H9 (cell line): ENCODE measurements around the gene CADM1. TPM values are rescaled to one million over a fixed set of nuclear protein-coding genes. Genes with fewer than 3 reads are reported as not detected.
A peak's percentile ranks its signal among the peaks of the same experiment; 100 is the strongest.

Experiments
- DNase-seq: peaks from one replicate; pipeline ENCODE4 v3.0.0-alpha.2; 2017
- H2AFZ ChIP-seq: one replicate; pipeline ENCODE4 v1.6.1; 2013; ENCODE audit warnings: mild to moderate bottlenecking, low read length, control low read depth, moderate library complexity
- H2AK5ac ChIP-seq: 2 replicates; pipeline ENCODE4 v1.6.1; 2013; ENCODE audit warnings: low read length, control low read depth, mixed read lengths; ENCODE audit not compliant: insufficient read length
- H2BK120ac ChIP-seq: one replicate; pipeline ENCODE4 v1.6.1; 2013; ENCODE audit warnings: low read depth, mild to moderate bottlenecking, low read length, control low read depth, inconsistent platforms; ENCODE audit not compliant: poor library complexity, severe bottlenecking
- H2BK12ac ChIP-seq: 2 replicates; pipeline ENCODE4 v1.6.1; 2013; ENCODE audit warnings: low read length, control low read depth, mixed read lengths, low read depth; ENCODE audit not compliant: insufficient read length
- H2BK15ac ChIP-seq: 2 replicates; pipeline ENCODE4 v1.6.1; 2013; ENCODE audit warnings: low read depth, low read length, control low read depth
- H2BK20ac ChIP-seq: one replicate; pipeline ENCODE4 v1.6.1; 2013; ENCODE audit warnings: low read depth, mild to moderate bottlenecking, low read length, control low read depth, inconsistent platforms; ENCODE audit not compliant: poor library complexity, severe bottlenecking
- H2BK5ac ChIP-seq: 2 replicates; pipeline ENCODE4 v1.6.1; 2013; ENCODE audit warnings: low read length, control low read depth, mixed read lengths; ENCODE audit not compliant: insufficient read length
- H3K14ac ChIP-seq: 2 replicates; pipeline ENCODE4 v1.6.1; 2013; ENCODE audit warnings: low read length, control low read depth; ENCODE audit not compliant: insufficient read depth
- H3K18ac ChIP-seq: 2 replicates; pipeline ENCODE4 v1.6.1; 2013; ENCODE audit warnings: low read depth, mild to moderate bottlenecking, mixed read lengths, low read length, control low read depth; ENCODE audit not compliant: insufficient read length
- H3K23ac ChIP-seq: 2 replicates; pipeline ENCODE4 v1.6.1; 2013; ENCODE audit warnings: low read length, control low read depth, mixed read lengths, low read depth; ENCODE audit not compliant: insufficient read length
- H3K23me2 ChIP-seq: 2 replicates; pipeline ENCODE4 v1.6.1; 2013; ENCODE audit warnings: low read depth, mild to moderate bottlenecking, mixed read lengths, low read length, control low read depth; ENCODE audit not compliant: insufficient read length, poor library complexity, severe bottlenecking
- H3K27ac ChIP-seq: 2 replicates; pipeline ENCODE4 v1.5.1; 2013; ENCODE audit warnings: low read length, control low read depth, mixed read lengths, low read depth; ENCODE audit not compliant: insufficient read length
- H3K27me3 ChIP-seq: 2 replicates; pipeline ENCODE4 v1.6.1; 2013; ENCODE audit warnings: low read length, control low read depth, inconsistent platforms; ENCODE audit not compliant: insufficient read depth
- H3K4ac ChIP-seq: 2 replicates; pipeline ENCODE4 v1.6.1; 2013; ENCODE audit warnings: low read depth, mild to moderate bottlenecking, control low read depth, inconsistent platforms, low read length, moderate library complexity
- H3K4me1 ChIP-seq: 2 replicates; pipeline ENCODE4 v1.6.1; 2013; ENCODE audit warnings: low read length, control low read depth, inconsistent platforms; ENCODE audit not compliant: insufficient read depth
- H3K4me2 ChIP-seq: 2 replicates; pipeline ENCODE4 v1.6.1; 2013; ENCODE audit warnings: low read length, control low read depth, mixed read lengths; ENCODE audit not compliant: insufficient read length, insufficient read depth
- H3K56ac ChIP-seq: 2 replicates; pipeline ENCODE4 v1.6.1; 2013; ENCODE audit warnings: low read depth, mild to moderate bottlenecking, mixed read lengths, low read length, control low read depth; ENCODE audit not compliant: insufficient read length
- H3K79me1 ChIP-seq: 2 replicates; pipeline ENCODE4 v1.6.1; 2013; ENCODE audit warnings: low read depth, mild to moderate bottlenecking, moderate library complexity, low read length, control low read depth, inconsistent platforms; ENCODE audit not compliant: insufficient read depth, poor library complexity, severe bottlenecking
- H3K79me2 ChIP-seq: 2 replicates; pipeline ENCODE4 v1.6.1; 2013; ENCODE audit warnings: low read length, control low read depth, inconsistent platforms; ENCODE audit not compliant: insufficient read depth
- H3K9ac ChIP-seq: 2 replicates; pipeline ENCODE4 v1.6.1; 2013; ENCODE audit warnings: low read length, control low read depth, mixed read lengths; ENCODE audit not compliant: insufficient read length; ENCODE audit errors: extremely low read depth
- H3K9me3 ChIP-seq: one replicate; pipeline ENCODE4 v1.6.1; 2013; ENCODE audit warnings: low read depth, low read length, inconsistent platforms; ENCODE audit not compliant: control insufficient read depth
- H3T11ph ChIP-seq: one replicate; pipeline ENCODE4 v1.6.1; 2013; ENCODE audit warnings: mild to moderate bottlenecking, low read length, control low read depth, inconsistent platforms
- H4K20me1 ChIP-seq: one replicate; pipeline ENCODE4 v1.6.1; 2013; ENCODE audit not compliant: control insufficient read depth, insufficient read length, insufficient read depth
- H4K5ac ChIP-seq: 2 replicates; pipeline ENCODE4 v1.6.1; 2013; ENCODE audit warnings: low read depth, mild to moderate bottlenecking, mixed read lengths, low read length, control low read depth; ENCODE audit not compliant: insufficient read length
- H4K8ac ChIP-seq: replicated peaks from 2 replicates; pipeline ENCODE4 v1.6.1; 2013; ENCODE audit warnings: low read length, control low read depth, mixed read lengths, low read depth; ENCODE audit not compliant: insufficient read length
- H4K91ac ChIP-seq: 2 replicates; pipeline ENCODE4 v1.6.1; 2013; ENCODE audit warnings: low read depth, mild to moderate bottlenecking, moderate library complexity, mixed read lengths, low read length, control low read depth; ENCODE audit not compliant: insufficient read length
- H3K27ac Mint-ChIP-seq, 3 experiments: 2 replicates in 2 of 3; 3 replicates in 1 of 3; pipeline ENCODE4 v1.8.0; 2020 to 2021; ENCODE audit warnings: mixed read lengths in 3 of 3, mild to moderate bottlenecking in 1 of 3, moderate library complexity in 1 of 3
- H3K27me3 Mint-ChIP-seq: 2 replicates; pipeline ENCODE4 v1.8.0; 2021; ENCODE audit warnings: low read depth, mild to moderate bottlenecking, moderate library complexity, mixed read lengths
- H3K36me3 Mint-ChIP-seq, 3 experiments: 2 replicates in 2 of 3; 3 replicates in 1 of 3; pipeline ENCODE4 v1.8.0; 2020 to 2021; ENCODE audit warnings: low read depth in 3 of 3, mixed read lengths in 3 of 3; ENCODE audit not compliant: insufficient read depth in 1 of 3
- H3K4me1 Mint-ChIP-seq, 2 experiments: 2 replicates each; pipeline ENCODE4 v1.8.0; 2020; ENCODE audit warnings: mixed read lengths in 2 of 2
- H3K4me3 Mint-ChIP-seq, 2 experiments: 2 replicates in 1 of 2; 3 replicates in 1 of 2; pipeline ENCODE4 v1.8.0; 2020 to 2021; ENCODE audit warnings: mild to moderate bottlenecking in 2 of 2, mixed read lengths in 2 of 2, moderate library complexity in 1 of 2
- H3K9me3 Mint-ChIP-seq, 2 experiments: 2 replicates in 1 of 2; 3 replicates in 1 of 2; pipeline ENCODE4 v1.8.0; 2020; ENCODE audit warnings: mild to moderate bottlenecking in 2 of 2, mixed read lengths in 2 of 2, moderate library complexity in 1 of 2
- CTCF ChIP-seq: fragments of 200-600 bp; sonication (generic); conservative IDR thresholded peaks from 3 replicates; pipeline ENCODE4 v1.8.0; 2021; ENCODE audit warnings: antibody characterized with exemption, mild to moderate bottlenecking
- WGBS: extraction: QIAGEN DNeasy Blood & Tissue Kit; methylation state at CpG from one replicate; pipeline ENCODE4 v1.1.7; 2013; ENCODE audit warnings: missing lambda C conversion rate, low lambda C conversion rate, mixed read lengths; ENCODE audit not compliant: insufficient read length; ENCODE audit errors: extremely low coverage; 5-methylcytosine and 5-hydroxymethylcytosine counted together
- total RNA-seq: library from RNA; stranded (reverse); gene quantifications from 2 replicates; pipeline ENCODE4 v1.2.1, GENCODE V29; 2021

Gene CADM1
- total RNA-seq, 1 experiment from 2014 or later = 11.9 TPM

GRCh38 chr11:115267871-115268270 is 236.3 kb downstream of the CADM1 start:
- Histone ChIP-seq H3K23me2 (no peaks in the 10 kb centered on the region), H3K23ac (no peak overlapping the region)

More at GRCh38 chr11:115267871-115268270, 236.3 kb downstream of the CADM1 start:
- no peak overlapping the region for H4K8ac ChIP-seq
- H3K9ac ChIP-seq = no peak overlapping the region
- Mint-ChIP-seq H3K9me3 (no peaks in the 10 kb centered on the region), H3K27me3 (no peaks in the 10 kb centered on the region; the same call in 1 of the 2 replicates), H3K4me1 (peaks cover 5 to 6% of the 10 kb centered on the region in 2 experiments), H3K27ac (peak overlapping the region in 1 of 3 experiments; percentile 29; a peak in 1 of 7 replicates), H3K36me3 (no peaks in the 10 kb centered on the region), H3K4me3 (no peak overlapping the region)
- no peak for DNase-seq
- no peak overlapping the region for H2AK5ac ChIP-seq
- no peak overlapping the region for H2BK20ac ChIP-seq
- H3K56ac ChIP-seq = no peak overlapping the region
- no peak overlapping the region for H4K91ac ChIP-seq
- no peak overlapping the region for H3K4me2 ChIP-seq
- H3T11ph ChIP-seq = no peak overlapping the region
- no peak overlapping the region for H3K18ac ChIP-seq
- H2BK15ac ChIP-seq = no peak overlapping the region; the same call in 1 of the 2 replicates
- no peak for TF ChIP-seq CTCF
- H3K79me2 ChIP-seq = no peaks in the 10 kb centered on the region
- H4K20me1 ChIP-seq = no peaks in the 10 kb centered on the region
- no peak overlapping the region for H3K27ac ChIP-seq
- no peaks in the 10 kb centered on the region for H3K27me3 ChIP-seq
- no peaks in the 10 kb centered on the region for H3K9me3 ChIP-seq
- no peak overlapping the region for H2BK120ac ChIP-seq
- no peak overlapping the region for H2AFZ ChIP-seq
- H4K5ac ChIP-seq = no peak overlapping the region
- no peaks in the 10 kb centered on the region for H3K79me1 ChIP-seq
- no CpG with 5 or more reads among the region's 7 CpGs for whole genome bisulfite sequencing
- no peak overlapping the region for H2BK5ac ChIP-seq
- H3K4ac ChIP-seq = no peak overlapping the region
- no peak overlapping the region for H2BK12ac ChIP-seq
- H3K4me1 ChIP-seq = peaks cover 4% of the 10 kb centered on the region
- no peak overlapping the region for H3K14ac ChIP-seq
